GM18517 (cell line): ENCODE results near the gene EPN3.

Source experiments
- ATAC-seq: cut with Tn5 transposase; IDR thresholded peaks from one replicate; pipeline ENCODE4 v1.9.1; 2021; ENCODE audit warnings: mild to moderate bottlenecking, moderate library complexity; ENCODE audit not compliant: unreplicated experiment

Gene EPN3

GRCh38 chr17:50586421-50587247 is 54.1 kb downstream of the EPN3 start:
- no peak for ATAC-seq

DNA sequence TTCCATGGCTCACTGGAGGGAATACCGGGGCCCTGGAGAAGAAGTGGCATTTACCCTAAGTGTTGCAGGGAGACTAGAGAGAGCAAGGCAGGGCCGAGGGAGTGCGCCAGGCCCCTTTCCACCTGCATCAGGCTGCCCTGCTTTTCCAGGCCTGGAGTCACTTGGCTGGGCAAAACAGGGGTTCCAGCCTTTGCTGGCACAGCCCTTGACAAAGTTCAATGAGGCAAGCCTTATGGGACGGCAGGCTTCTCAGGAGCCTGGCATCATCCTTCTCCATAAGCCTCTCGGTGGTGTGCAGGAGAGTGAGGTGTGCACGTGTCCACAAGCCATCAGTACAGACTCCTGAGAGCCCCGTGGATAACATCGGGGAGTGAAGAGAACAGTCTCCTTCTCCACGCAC is 55.0 kb downstream of the EPN3 start:
- ATAC-seq = no peak

DNA sequence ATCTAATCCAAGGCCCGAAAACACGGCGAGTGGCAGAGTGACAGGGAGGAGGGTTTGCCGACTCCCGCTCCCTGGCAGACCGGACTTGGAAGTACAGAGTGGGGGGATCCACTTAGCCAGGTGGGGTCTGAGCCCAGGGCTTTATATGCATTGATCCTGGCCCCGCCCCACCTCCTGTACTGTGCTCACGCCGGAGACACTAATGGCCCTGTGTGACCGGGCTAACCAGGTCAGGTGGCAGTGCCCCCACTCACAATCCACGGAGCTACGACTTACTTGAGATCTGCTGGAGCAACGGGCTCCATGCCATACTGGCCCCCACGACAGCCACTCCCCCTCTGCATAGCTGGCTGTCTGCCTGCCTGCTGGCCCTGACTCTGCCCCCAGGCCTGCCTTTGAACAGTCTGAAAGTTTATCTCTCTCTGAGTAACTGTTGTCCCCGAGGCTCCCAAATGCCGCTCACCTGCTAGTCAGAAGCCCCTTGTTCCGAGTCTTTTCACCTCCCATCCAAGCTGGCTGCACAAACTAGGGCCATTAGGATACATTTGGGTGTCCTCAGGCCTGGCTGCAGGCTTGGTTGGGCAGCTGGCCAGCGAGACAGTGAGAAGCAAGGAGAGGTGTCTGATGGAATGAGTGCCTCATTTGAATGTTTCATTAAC is 56.0 kb downstream of the EPN3 start:
- ATAC-seq = no peak

- ATAC-seq = no peak
These were observed 56.7 kb downstream of the EPN3 start for GRCh38 chr17:50589095-50589705.

GRCh38 chr17:50590946-50591737 is 58.6 kb downstream of the EPN3 start:
- no peak for ATAC-seq

- ATAC-seq = no peak
These were observed 60.8 kb downstream of the EPN3 start for GRCh38 chr17:50593321-50593720.
